ENCODE measurements around the gene BABAM1.

Gene BABAM1

GRCh38 chr19:17243211-17243829 lies 23.9 kb upstream of the BABAM1 start:
- DNase-seq (ENCODE audit: low read depth in 2 of 2), result no peak

GRCh38 chr19:17243830-17244617 lies 23.2 kb upstream of the BABAM1 start:
- DNase-seq (ENCODE audit: low read depth in 2 of 2), result no peak

- DNase-seq (ENCODE audit: low read depth in 2 of 2), result no peak
Measured at GRCh38 chr19:17244618-17245534, 22.4 kb upstream of the BABAM1 start.

GRCh38 chr19:17245535-17245984 lies 21.7 kb upstream of the BABAM1 start, which contains the start of gene NR2F6:
TSS of gene NR2F6 (minus strand) at chr19:17245919. CDS start at chr19:17245220, 699 bp downstream.
- no peak for DNase-seq (ENCODE audit: low read depth in 2 of 2)

GRCh38 chr19:17246681-17247425 lies 20.4 kb upstream of the BABAM1 start:
- DNase-seq (ENCODE audit: low read depth in 2 of 2), result no peak

- no peak for DNase-seq (ENCODE audit: low read depth in 2 of 2)
Measured at GRCh38 chr19:17248011-17248776, 19.0 kb upstream of the BABAM1 start.

- DNase-seq (ENCODE audit: low read depth in 2 of 2), result no peak
Measured at GRCh38 chr19:17249887-17250548, 17.2 kb upstream of the BABAM1 start.

- DNase-seq (ENCODE audit: low read depth in 2 of 2), result no peak
Measured at GRCh38 chr19:17254636-17255035, 12.6 kb upstream of the BABAM1 start.

GRCh38 chr19:17255150-17255621 lies 12.1 kb upstream of the BABAM1 start:
- no peak for DNase-seq (ENCODE audit: low read depth in 2 of 2)

- no peak for DNase-seq (ENCODE audit: low read depth in 2 of 2)
Measured at GRCh38 chr19:17256130-17256529, 11.1 kb upstream of the BABAM1 start.

- no peak for DNase-seq (ENCODE audit: low read depth in 2 of 2)
Measured at GRCh38 chr19:17259118-17259780, 8.0 kb upstream of the BABAM1 start.

- DNase-seq (ENCODE audit: low read depth in 2 of 2), result no peak
Measured at GRCh38 chr19:17259934-17260333, 7.3 kb upstream of the BABAM1 start.

- DNase-seq (ENCODE audit: low read depth in 2 of 2), result peak; percentile 67 to 77
Measured at GRCh38 chr19:17260842-17261325, 6.4 kb upstream of the BABAM1 start.

GRCh38 chr19:17262557-17262956 lies 4.7 kb upstream of the BABAM1 start:
- DNase-seq (ENCODE audit: low read depth in 2 of 2), result no peak

- no peak for DNase-seq (ENCODE audit: low read depth in 2 of 2)
Measured at GRCh38 chr19:17263712-17264640, 3.3 kb upstream of the BABAM1 start.

GRCh38 chr19:17264641-17264979 lies 2.6 kb upstream of the BABAM1 start, which contains the start of gene USHBP1:
TSS of gene USHBP1 (minus strand) at chr19:17264745. CDS start at chr19:17264299, 446 bp downstream.
- no peak for DNase-seq (ENCODE audit: low read depth in 2 of 2)

GRCh38 chr19:17266026-17266425 lies 1.2 kb upstream of the BABAM1 start:
- no peak for DNase-seq (ENCODE audit: low read depth in 2 of 2)

- no peak for DNase-seq (ENCODE audit: low read depth in 2 of 2)
Measured at GRCh38 chr19:17266589-17266974, 661 bp upstream of the BABAM1 start.

Data from stimulated activated CD8-positive, alpha-beta memory T cell treated with anti-CD3 and anti-CD28 coated beads, Interleukin-15, amount 100 ng/mL, for 4 hours (primary cell).